ENCODE results near the gene GALNT6.

Gene GALNT6

GRCh38 chr12:51368640-51369517 lies 22.3 kb downstream of the GALNT6 start:
- H3K4me3 ChIP-seq (ENCODE audit: low read length), result no peak overlapping the region
- no peak for TF ChIP-seq CTCF (conservative IDR thresholded peaks at IDR 0.05; ENCODE audit: low read length)
- DNase-seq (ENCODE audit: low read depth), result no peak

GRCh38 chr12:51365276-51365675 lies 25.9 kb downstream of the GALNT6 start:
- DNase-seq (ENCODE audit: low read depth), result no peak
- TF ChIP-seq CTCF (conservative IDR thresholded peaks at IDR 0.05; ENCODE audit: low read length), result no peak
- H3K4me3 ChIP-seq (ENCODE audit: low read length), result no peak overlapping the region

- TF ChIP-seq CTCF (conservative IDR thresholded peaks at IDR 0.05; ENCODE audit: low read length), result no peak
- H3K4me3 ChIP-seq (ENCODE audit: low read length), result no peak overlapping the region
- DNase-seq (ENCODE audit: low read depth), result no peak
These were observed 27.2 kb downstream of the GALNT6 start for GRCh38 chr12:51364001-51364400.

- TF ChIP-seq CTCF (conservative IDR thresholded peaks at IDR 0.05; ENCODE audit: low read length), result no peak
- no peak overlapping the region for H3K4me3 ChIP-seq (ENCODE audit: low read length)
- DNase-seq (ENCODE audit: low read depth), result no peak
These were observed 28.4 kb downstream of the GALNT6 start for GRCh38 chr12:51362747-51363342.

- DNase-seq (ENCODE audit: low read depth), result no peak
- TF ChIP-seq CTCF (conservative IDR thresholded peaks at IDR 0.05; ENCODE audit: low read length), result no peak
- H3K4me3 ChIP-seq (ENCODE audit: low read length), result no peak overlapping the region
These were observed 28.9 kb downstream of the GALNT6 start for GRCh38 chr12:51362307-51362706.

- DNase-seq (ENCODE audit: low read depth), result no peak
- H3K4me3 ChIP-seq (ENCODE audit: low read length), result no peak overlapping the region
- peak; percentile 10; the same call in 1 of the 2 replicates for TF ChIP-seq CTCF (conservative IDR thresholded peaks at IDR 0.05; ENCODE audit: low read length)
These were observed 29.8 kb downstream of the GALNT6 start for GRCh38 chr12:51361161-51362016.

Measured in AG10803 (cell line).